ENCODE results near the gene STX2. TPM values are rescaled to one million over a fixed set of nuclear protein-coding genes. Genes with fewer than 3 reads are reported as not detected.

Gene STX2
- total RNA-seq, 2 experiments from 2014 or later, result 18.3 to 20.0 TPM

DNA sequence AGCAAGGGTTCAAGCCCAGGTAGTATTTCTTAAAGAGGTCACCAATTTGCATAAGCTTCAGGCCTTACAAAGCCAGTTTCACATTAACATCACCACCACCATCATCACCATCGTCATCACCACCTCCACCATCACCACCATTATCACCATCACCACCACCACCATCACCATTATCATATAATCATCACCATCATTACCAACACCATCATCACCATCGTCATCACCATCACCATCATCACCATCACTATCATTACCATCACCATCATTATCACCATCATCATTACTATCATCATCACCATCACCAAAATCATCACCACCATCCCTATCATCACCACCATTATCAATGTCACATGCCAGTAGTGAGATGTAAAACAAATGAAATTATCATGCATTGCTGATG, 72.6 kb downstream of the STX2 start:
- Histone ChIP-seq H3K4me2 (ENCODE audit: low read length) (no peak overlapping the region), H3K4me3 (ENCODE audit: low read depth, low read length, poor library complexity, severe bottlenecking) (no peak overlapping the region), H4K20me1 (ENCODE audit: insufficient read depth, low read length) (no peaks in the 10 kb centered on the region), H3K79me2 (ENCODE audit: insufficient read depth, low read depth, low read length) (no peaks in the 10 kb centered on the region), H3K36me3 (ENCODE audit: insufficient read depth, low read length) (no peaks in the 10 kb centered on the region), H3K4me1 (ENCODE audit: insufficient read depth, low read length, poor library complexity, severe bottlenecking) (no peaks in the 10 kb centered on the region), H3K9me2 (ENCODE audit: insufficient read depth, low read length) (no peaks in the 10 kb centered on the region), H3K9me3 (ENCODE audit: low read length) (peaks cover 6% of the 10 kb centered on the region), H3K27ac (ENCODE audit: low read depth, low read length, poor library complexity, severe bottlenecking) (no peak overlapping the region), H2AFZ (ENCODE audit: low read length) (no peak overlapping the region)
- TF ChIP-seq, protein P1, sequence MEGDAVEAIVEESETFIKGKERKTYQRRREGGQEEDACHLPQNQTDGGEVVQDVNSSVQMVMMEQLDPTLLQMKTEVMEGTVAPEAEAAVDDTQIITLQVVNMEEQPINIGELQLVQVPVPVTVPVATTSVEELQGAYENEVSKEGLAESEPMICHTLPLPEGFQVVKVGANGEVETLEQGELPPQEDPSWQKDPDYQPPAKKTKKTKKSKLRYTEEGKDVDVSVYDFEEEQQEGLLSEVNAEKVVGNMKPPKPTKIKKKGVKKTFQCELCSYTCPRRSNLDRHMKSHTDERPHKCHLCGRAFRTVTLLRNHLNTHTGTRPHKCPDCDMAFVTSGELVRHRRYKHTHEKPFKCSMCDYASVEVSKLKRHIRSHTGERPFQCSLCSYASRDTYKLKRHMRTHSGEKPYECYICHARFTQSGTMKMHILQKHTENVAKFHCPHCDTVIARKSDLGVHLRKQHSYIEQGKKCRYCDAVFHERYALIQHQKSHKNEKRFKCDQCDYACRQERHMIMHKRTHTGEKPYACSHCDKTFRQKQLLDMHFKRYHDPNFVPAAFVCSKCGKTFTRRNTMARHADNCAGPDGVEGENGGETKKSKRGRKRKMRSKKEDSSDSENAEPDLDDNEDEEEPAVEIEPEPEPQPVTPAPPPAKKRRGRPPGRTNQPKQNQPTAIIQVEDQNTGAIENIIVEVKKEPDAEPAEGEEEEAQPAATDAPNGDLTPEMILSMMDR (conservative IDR thresholded peaks at IDR 0.05; ENCODE audit: low read length), result no peak
- TF ChIP-seq EZH2phosphoT487 (IDR thresholded peaks at IDR 0.05; ENCODE audit: borderline replicate concordance, low read depth, low read length), result no peak
- intact Hi-C loops (cut with micrococcal nuclease; ENCODE audit: unreplicated experiment), result no loop called here
- CTCF ChIA-PET (ENCODE audit: unreplicated experiment), result no interaction called here
- BruUV-seq (replicated peaks), result no TSS peak
- POLR2A ChIA-PET, result no interaction called here
- DNase-seq (ENCODE audit: low spot score), result no peak

GRCh38 chr12:130765186-130765659, 73.8 kb downstream of the STX2 start:
- no peaks in the 10 kb centered on the region for H3K36me3 ChIP-seq (ENCODE audit: insufficient read depth, low read length)
- H3K9me2 ChIP-seq (ENCODE audit: insufficient read depth, low read length), result no peaks in the 10 kb centered on the region
- H2AFZ ChIP-seq (ENCODE audit: low read length), result no peak overlapping the region
- BruUV-seq (replicated peaks), result no TSS peak
- ChIA-PET CTCF (ENCODE audit: unreplicated experiment) (no interaction called here), POLR2A (no interaction called here)
- H3K79me2 ChIP-seq (ENCODE audit: insufficient read depth, low read depth, low read length), result no peaks in the 10 kb centered on the region
- peaks cover 6% of the 10 kb centered on the region for H3K9me3 ChIP-seq (ENCODE audit: low read length)
- intact Hi-C loops (cut with micrococcal nuclease; ENCODE audit: unreplicated experiment), result no loop called here
- no peaks in the 10 kb centered on the region for H3K4me1 ChIP-seq (ENCODE audit: insufficient read depth, low read length, poor library complexity, severe bottlenecking)
- no peak overlapping the region for H3K27ac ChIP-seq (ENCODE audit: low read depth, low read length, poor library complexity, severe bottlenecking)
- no peak overlapping the region for H3K4me3 ChIP-seq (ENCODE audit: low read depth, low read length, poor library complexity, severe bottlenecking)
- H3K4me2 ChIP-seq (ENCODE audit: low read length), result no peak overlapping the region
- H4K20me1 ChIP-seq (ENCODE audit: insufficient read depth, low read length), result no peaks in the 10 kb centered on the region
- DNase-seq (ENCODE audit: low spot score), result peak; percentile 48
- TF ChIP-seq EZH2phosphoT487 (IDR thresholded peaks at IDR 0.05; ENCODE audit: borderline replicate concordance, low read depth, low read length), result no peak
- TF ChIP-seq, protein P1 (conservative IDR thresholded peaks at IDR 0.05; ENCODE audit: low read length), result no peak

GRCh38 chr12:130764475-130765185, 74.4 kb downstream of the STX2 start:
- Histone ChIP-seq H3K9me3 (ENCODE audit: low read length) (peaks cover 6% of the 10 kb centered on the region), H3K4me1 (ENCODE audit: insufficient read depth, low read length, poor library complexity, severe bottlenecking) (no peaks in the 10 kb centered on the region), H3K4me3 (ENCODE audit: low read depth, low read length, poor library complexity, severe bottlenecking) (no peak overlapping the region), H2AFZ (ENCODE audit: low read length) (no peak overlapping the region), H4K20me1 (ENCODE audit: insufficient read depth, low read length) (no peaks in the 10 kb centered on the region), H3K9me2 (ENCODE audit: insufficient read depth, low read length) (no peaks in the 10 kb centered on the region), H3K36me3 (ENCODE audit: insufficient read depth, low read length) (no peaks in the 10 kb centered on the region), H3K27ac (ENCODE audit: low read depth, low read length, poor library complexity, severe bottlenecking) (no peak overlapping the region), H3K79me2 (ENCODE audit: insufficient read depth, low read depth, low read length) (no peaks in the 10 kb centered on the region), H3K4me2 (ENCODE audit: low read length) (no peak overlapping the region)
- no TSS peak for BruUV-seq (replicated peaks)
- DNase-seq (ENCODE audit: low spot score), result peak; percentile 59
- CTCF ChIA-PET (ENCODE audit: unreplicated experiment), result no interaction called here
- POLR2A ChIA-PET, result no interaction called here
- TF ChIP-seq EZH2phosphoT487 (IDR thresholded peaks at IDR 0.05; ENCODE audit: borderline replicate concordance, low read depth, low read length), result no peak
- TF ChIP-seq, protein P1 (conservative IDR thresholded peaks at IDR 0.05; ENCODE audit: low read length), result no peak
- intact Hi-C loops (cut with micrococcal nuclease; ENCODE audit: unreplicated experiment), result loop anchor here (5.0 kb wide), 1 partner anchor 368 kb away; no protein-coding TSS in a partner anchor

All from OCI-LY7 (cell line).